ENCODE measurements around the gene NAALADL2. TPM values are rescaled to one million over a fixed set of nuclear protein-coding genes. Genes with fewer than 3 reads are reported as not detected.
A peak's percentile ranks its signal among the peaks of the same experiment; 100 is the strongest.

The NAALADL2 gene
- total RNA-seq, 1 experiment from 2014 or later = 1.6 TPM

DNA sequence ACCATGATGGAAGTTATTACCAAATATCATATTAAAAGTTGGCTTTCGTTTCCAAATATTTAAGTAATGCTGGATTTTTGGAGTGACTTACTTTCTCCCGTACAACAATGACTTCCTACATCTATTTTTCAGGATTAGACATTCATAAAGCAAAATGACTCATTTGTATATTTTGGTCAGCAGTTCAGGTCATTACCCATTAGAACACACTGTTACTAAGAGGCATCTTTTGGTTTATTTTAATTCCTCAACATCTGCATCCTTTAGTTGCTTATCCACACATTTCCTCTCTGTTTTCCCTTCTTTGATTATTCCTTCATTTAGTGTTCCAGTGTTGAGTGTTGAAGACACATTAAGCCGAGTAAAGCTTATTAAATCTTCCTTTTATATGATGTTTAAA, 348.2 kb downstream of the NAALADL2 start:
- H3K79me2 ChIP-seq (ENCODE audit: insufficient read depth, low read length) = no peaks in the 10 kb centered on the region
- no peak overlapping the region for H3K4me2 ChIP-seq (ENCODE audit: insufficient read depth, insufficient read length, low read length)
- H3K27me3 Mint-ChIP-seq (ENCODE audit: low read depth) = no peaks in the 10 kb centered on the region
- no peak overlapping the region for H2BK15ac ChIP-seq (ENCODE audit: low read depth, low read length)
- H3K23me2 ChIP-seq (ENCODE audit: insufficient read length, low read depth, low read length, poor library complexity, severe bottlenecking) = no peaks in the 10 kb centered on the region
- H2BK12ac ChIP-seq (ENCODE audit: insufficient read length, low read depth, low read length) = no peak overlapping the region
- no peaks in the 10 kb centered on the region for H4K20me1 ChIP-seq (ENCODE audit: control insufficient read depth, insufficient read depth, insufficient read length)
- H2AFZ ChIP-seq (ENCODE audit: low read length) = no peak overlapping the region
- no peak overlapping the region for H3K56ac ChIP-seq (ENCODE audit: insufficient read length, low read depth, low read length)
- H3K27ac Mint-ChIP-seq = 0 out of 7 replicates have a peak overlapping the region, but pooled peaks of 1 of the 3 experiments have one; percentile 0
- no peak overlapping the region for H4K5ac ChIP-seq (ENCODE audit: insufficient read length, low read depth, low read length)
- H3K9me3 ChIP-seq (ENCODE audit: control insufficient read depth, low read depth, low read length) = no peaks in the 10 kb centered on the region
- no peaks in the 10 kb centered on the region for H3K79me1 ChIP-seq (ENCODE audit: insufficient read depth, low read depth, low read length, poor library complexity, severe bottlenecking)
- no peaks in the 10 kb centered on the region for H3K4me1 ChIP-seq (ENCODE audit: insufficient read depth, low read length)
- H3K9ac ChIP-seq (ENCODE audit: extremely low read depth, insufficient read length, low read length) = no peak overlapping the region
- H3K9me3 Mint-ChIP-seq = no peaks in the 10 kb centered on the region; a peak in 1 of 5 replicates
- no peak overlapping the region for H3K27ac ChIP-seq (ENCODE audit: insufficient read length, low read depth, low read length)
- H3K18ac ChIP-seq (ENCODE audit: insufficient read length, low read depth, low read length) = no peak overlapping the region
- H3K36me3 Mint-ChIP-seq (ENCODE audit: insufficient read depth in 1 of 3, low read depth in 3 of 3) = peaks cover 0 to 5% (median 0%) of the 10 kb centered on the region in 3 experiments; a peak in 3 of 7 replicates
- DNase-seq = no peak
- no peak overlapping the region for H4K8ac ChIP-seq (replicated peaks; ENCODE audit: insufficient read length, low read depth, low read length)
- peaks cover 10% of the 10 kb centered on the region in 2 experiments for H3K4me1 Mint-ChIP-seq
- TF ChIP-seq CTCF (conservative IDR thresholded peaks at IDR 0.05) = no peak
- H2BK5ac ChIP-seq (ENCODE audit: insufficient read length, low read length) = no peak overlapping the region
- H3K4ac ChIP-seq (ENCODE audit: low read depth, low read length) = no peak overlapping the region
- H3K27me3 ChIP-seq (ENCODE audit: insufficient read depth, low read length) = no peaks in the 10 kb centered on the region
- no peak overlapping the region for H3T11ph ChIP-seq (ENCODE audit: low read length)
- H4K91ac ChIP-seq (ENCODE audit: insufficient read length, low read depth, low read length) = no peak overlapping the region
- H2AK5ac ChIP-seq (ENCODE audit: insufficient read length, low read length) = no peak overlapping the region
- H3K4me3 Mint-ChIP-seq = no peak overlapping the region
- H2BK120ac ChIP-seq (ENCODE audit: low read depth, low read length, poor library complexity, severe bottlenecking) = no peak overlapping the region
- no CpG with 5 or more reads among the region's 3 CpGs for WGBS (ENCODE audit: extremely low coverage, insufficient read length, low lambda C conversion rate)
- no peak overlapping the region for H3K23ac ChIP-seq (ENCODE audit: insufficient read length, low read depth, low read length)
- no peak overlapping the region for H3K14ac ChIP-seq (ENCODE audit: insufficient read depth, low read length)
- H2BK20ac ChIP-seq (ENCODE audit: low read depth, low read length, poor library complexity, severe bottlenecking) = no peak overlapping the region

All from H9 (cell line).